Erythroblast (primary cell): ENCODE measurements around the gene TMEM150C.

ENCODE experiments used
- GATA1 ChIP-seq: IDR thresholded peaks from 2 replicates; pipeline ENCODE4 v1.6.1; 2011; ENCODE audit warnings: low read depth, mild to moderate bottlenecking, control low read depth, low read length, moderate library complexity
- POLR2A ChIP-seq: IDR thresholded peaks from 2 replicates; pipeline ENCODE4 v1.6.1; 2011; ENCODE audit warnings: mild to moderate bottlenecking, low read length

- TF ChIP-seq POLR2A (no peak), GATA1 (no peak)
These were observed 2.1 kb downstream of the TMEM150C start for GRCh38 chr4:82559735-82560120.
